GM12878 (cell line): ENCODE measurements around the gene SH2D3A. TPM values are rescaled to one million over a fixed set of nuclear protein-coding genes. Genes with fewer than 3 reads are reported as not detected.

ENCODE experiments used
- ASH2L ChIP-seq: fragments of 300-600, 200-600 bp; sonication (generic); IDR thresholded peaks from 2 replicates; pipeline ENCODE4 v1.6.1; 2017; ENCODE audit warnings: low read depth, mild to moderate bottlenecking, borderline replicate concordance
- ATF3 ChIP-seq: IDR thresholded peaks from 2 replicates; pipeline ENCODE4 v1.6.1; 2011; ENCODE audit warnings: low read depth, mild to moderate bottlenecking, low read length, moderate library complexity, borderline replicate concordance; ENCODE audit errors: extremely low read depth
- BHLHE40 ChIP-seq, 2 experiments: fragments of 450-650 bp in 1 of 2; IDR thresholded peaks; 2 replicates each; pipeline ENCODE4 v1.6.1; 2011 to 2017; ENCODE audit warnings: low read depth in 2 of 2, borderline replicate concordance in 1 of 2, improper control_type of control experiment in 1 of 2, low read length in 1 of 2, mild to moderate bottlenecking in 1 of 2
- BRCA1 ChIP-seq: IDR thresholded peaks from 2 replicates; pipeline ENCODE4 v1.6.1; 2011; ENCODE audit warnings: low read depth, low read length, improper control_type of control experiment
- CBFB ChIP-seq: IDR thresholded peaks from 2 replicates; pipeline ENCODE4 v1.6.1; 2016; ENCODE audit warnings: antibody characterized with exemption, low read depth
- E2F8 ChIP-seq: fragments of 450-650 bp; IDR thresholded peaks from 2 replicates; pipeline ENCODE4 v1.6.1; 2018; ENCODE audit warnings: mild to moderate bottlenecking, low read depth, moderate library complexity; ENCODE audit not compliant: partially characterized antibody
- EP300 ChIP-seq, 2 experiments: fragments of 150-350 bp in 1 of 2; IDR thresholded peaks; 2 replicates each; pipeline ENCODE4 v1.6.1; 2011 to 2012; ENCODE audit warnings: low read depth in 2 of 2, low read length in 2 of 2, borderline replicate concordance in 1 of 2, improper control_type of control experiment in 1 of 2, inconsistent platforms in 1 of 2; ENCODE audit not compliant: control insufficient read depth in 1 of 2
- IRF3 ChIP-seq: fragments of 450-650 bp; IDR thresholded peaks from 2 replicates; pipeline ENCODE4 v1.6.1; 2014; ENCODE audit warnings: mild to moderate bottlenecking
- MTA2 ChIP-seq: fragments of 450-650 bp; IDR thresholded peaks from 2 replicates; pipeline ENCODE4 v1.6.1; 2016; ENCODE audit warnings: low read depth, mild to moderate bottlenecking, moderate library complexity
- NFXL1 ChIP-seq: fragments of 450-650 bp; IDR thresholded peaks from 2 replicates; pipeline ENCODE4 v1.6.1; 2017; ENCODE audit warnings: antibody characterized with exemption, mild to moderate bottlenecking, borderline replicate concordance
- RB1 ChIP-seq: fragments of 450-650 bp; formaldehyde crosslinking; IDR thresholded peaks from 2 replicates; pipeline ENCODE4 v1.6.1; 2017; ENCODE audit warnings: mild to moderate bottlenecking, borderline replicate concordance
- RBBP5 ChIP-seq: fragments of 200-600 bp; sonication (generic); conservative IDR thresholded peaks from 2 replicates; pipeline ENCODE4 v1.6.1; 2016
- SMARCA5 ChIP-seq: fragments of 450-650 bp; IDR thresholded peaks from 2 replicates; pipeline ENCODE4 v1.6.1; 2017; ENCODE audit warnings: mild to moderate bottlenecking
- SPI1 ChIP-seq: IDR thresholded peaks from 2 replicates; pipeline ENCODE4 v1.6.1; 2011; ENCODE audit warnings: low read depth, mild to moderate bottlenecking, low read length, moderate library complexity, borderline replicate concordance; ENCODE audit not compliant: insufficient read depth
- STAT1 ChIP-seq: fragments of 450-650 bp; conservative IDR thresholded peaks from 2 replicates; pipeline ENCODE4 v1.6.1; 2014; ENCODE audit warnings: antibody characterized with exemption, mild to moderate bottlenecking
- TBL1XR1 ChIP-seq: IDR thresholded peaks from 2 replicates; pipeline ENCODE4 v1.6.1; 2012; ENCODE audit warnings: low read depth, low read length, improper control_type of control experiment
- TCF12 ChIP-seq: IDR thresholded peaks from 2 replicates; pipeline ENCODE4 v1.6.1; 2011; ENCODE audit warnings: low read depth, mild to moderate bottlenecking, low read length
- TCF3 ChIP-seq: IDR thresholded peaks from 2 replicates; pipeline ENCODE4 v1.6.1; 2012; ENCODE audit warnings: low read depth, mild to moderate bottlenecking, low read length, borderline replicate concordance; ENCODE audit not compliant: insufficient read depth
- polyA plus RNA-seq, 11 experiments: library from polyadenylated mRNA; depleted of rRNA in 4 of 11; unstranded in 6 of 11; stranded (reverse) in 5 of 11; fragments of >200 nt; fragmentation: Nextera tagmentation in 4 of 11; fragmentation: Illumina TruSeq in 1 of 11; extraction: Ambion mirVana in 4 of 11; extraction: Trizol in 1 of 11; gene quantifications; 1 replicate in 1 of 11; 2 replicates in 10 of 11; pipeline versions ENCODE4 v1.2.1 to v1.2.3, GENCODE V29; 2011 to 2016; ENCODE audit warnings: inconsistent platforms in 2 of 11, missing spikeins in 2 of 11, low read depth in 1 of 11
- total RNA-seq, 4 experiments: library from RNA; depleted of rRNA in 3 of 4; stranded (reverse); fragments of >200 nt in 3 of 4; fragmentation: Illumina TruSeq in 1 of 4; extraction: Trizol in 1 of 4; gene quantifications; 2 replicates each; pipeline versions ENCODE4 v1.2.1 to v1.2.3, GENCODE V29; 2013 to 2021
- TF ChIP-seq, protein P1 (sequence below): fragments of 450-650 bp; IDR thresholded peaks from 2 replicates; pipeline ENCODE4 v1.6.1; 2017; ENCODE audit warnings: low read depth, mild to moderate bottlenecking, moderate library complexity
- TF ChIP-seq, protein P2 (sequence below): fragments of 450-650 bp; IDR thresholded peaks from 2 replicates; pipeline ENCODE4 v1.6.1; 2017; ENCODE audit warnings: mild to moderate bottlenecking, moderate library complexity

Gene SH2D3A
- total and polyA plus RNA-seq, 10 of the 15 experiments (the other 5 are each of a cell fraction or from before 2014, with no cell fraction given) = 0.77 to 24.4 (median 9.5) TPM

DNA sequence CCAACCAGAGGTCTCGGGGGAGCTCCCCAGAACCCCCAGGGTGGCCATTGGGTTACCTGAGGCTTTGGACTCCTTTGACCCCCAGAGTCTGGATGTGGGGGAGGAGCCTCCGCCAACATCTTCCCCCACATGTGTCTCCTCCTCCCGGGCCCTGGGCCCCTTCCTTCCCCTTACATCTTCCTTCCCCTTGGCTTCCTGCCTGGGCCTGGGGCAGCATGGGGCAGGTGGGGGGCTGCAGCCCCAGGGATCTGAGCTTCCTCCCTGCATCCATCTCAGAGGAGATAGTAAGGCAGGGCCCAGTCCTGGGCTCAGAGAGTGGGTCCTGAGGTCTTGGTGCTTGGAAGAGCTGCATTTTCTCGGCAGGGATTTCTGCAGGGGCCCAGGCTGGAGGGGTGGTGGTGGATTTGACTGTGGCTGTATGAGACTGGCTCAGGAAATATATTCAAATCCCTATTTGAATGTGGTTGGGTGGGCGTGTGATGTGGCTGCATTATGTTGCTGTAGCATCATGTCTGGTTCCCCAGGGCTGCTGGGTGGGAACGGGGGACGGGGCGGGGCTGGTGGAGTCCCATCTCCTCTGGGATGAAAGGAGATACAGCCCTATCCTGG, 6.2 kb upstream of the SH2D3A start (continued):
- no peak for TF ChIP-seq STAT1
- no peak for TF ChIP-seq E2F8
- no peak for TF ChIP-seq RBBP5
- no peak for TF ChIP-seq MTA2
- TF ChIP-seq, protein P1, sequence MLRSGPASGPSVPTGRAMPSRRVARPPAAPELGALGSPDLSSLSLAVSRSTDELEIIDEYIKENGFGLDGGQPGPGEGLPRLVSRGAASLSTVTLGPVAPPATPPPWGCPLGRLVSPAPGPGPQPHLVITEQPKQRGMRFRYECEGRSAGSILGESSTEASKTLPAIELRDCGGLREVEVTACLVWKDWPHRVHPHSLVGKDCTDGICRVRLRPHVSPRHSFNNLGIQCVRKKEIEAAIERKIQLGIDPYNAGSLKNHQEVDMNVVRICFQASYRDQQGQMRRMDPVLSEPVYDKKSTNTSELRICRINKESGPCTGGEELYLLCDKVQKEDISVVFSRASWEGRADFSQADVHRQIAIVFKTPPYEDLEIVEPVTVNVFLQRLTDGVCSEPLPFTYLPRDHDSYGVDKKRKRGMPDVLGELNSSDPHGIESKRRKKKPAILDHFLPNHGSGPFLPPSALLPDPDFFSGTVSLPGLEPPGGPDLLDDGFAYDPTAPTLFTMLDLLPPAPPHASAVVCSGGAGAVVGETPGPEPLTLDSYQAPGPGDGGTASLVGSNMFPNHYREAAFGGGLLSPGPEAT = no peak
- TF ChIP-seq EP300 (IDR thresholded peaks at IDR 0.05; ENCODE audit: borderline replicate concordance in 1 of 2, control insufficient read depth in 1 of 2, low read depth in 2 of 2, low read length in 2 of 2) = no peak
- no peak for TF ChIP-seq SMARCA5
- TF ChIP-seq, protein P2, sequence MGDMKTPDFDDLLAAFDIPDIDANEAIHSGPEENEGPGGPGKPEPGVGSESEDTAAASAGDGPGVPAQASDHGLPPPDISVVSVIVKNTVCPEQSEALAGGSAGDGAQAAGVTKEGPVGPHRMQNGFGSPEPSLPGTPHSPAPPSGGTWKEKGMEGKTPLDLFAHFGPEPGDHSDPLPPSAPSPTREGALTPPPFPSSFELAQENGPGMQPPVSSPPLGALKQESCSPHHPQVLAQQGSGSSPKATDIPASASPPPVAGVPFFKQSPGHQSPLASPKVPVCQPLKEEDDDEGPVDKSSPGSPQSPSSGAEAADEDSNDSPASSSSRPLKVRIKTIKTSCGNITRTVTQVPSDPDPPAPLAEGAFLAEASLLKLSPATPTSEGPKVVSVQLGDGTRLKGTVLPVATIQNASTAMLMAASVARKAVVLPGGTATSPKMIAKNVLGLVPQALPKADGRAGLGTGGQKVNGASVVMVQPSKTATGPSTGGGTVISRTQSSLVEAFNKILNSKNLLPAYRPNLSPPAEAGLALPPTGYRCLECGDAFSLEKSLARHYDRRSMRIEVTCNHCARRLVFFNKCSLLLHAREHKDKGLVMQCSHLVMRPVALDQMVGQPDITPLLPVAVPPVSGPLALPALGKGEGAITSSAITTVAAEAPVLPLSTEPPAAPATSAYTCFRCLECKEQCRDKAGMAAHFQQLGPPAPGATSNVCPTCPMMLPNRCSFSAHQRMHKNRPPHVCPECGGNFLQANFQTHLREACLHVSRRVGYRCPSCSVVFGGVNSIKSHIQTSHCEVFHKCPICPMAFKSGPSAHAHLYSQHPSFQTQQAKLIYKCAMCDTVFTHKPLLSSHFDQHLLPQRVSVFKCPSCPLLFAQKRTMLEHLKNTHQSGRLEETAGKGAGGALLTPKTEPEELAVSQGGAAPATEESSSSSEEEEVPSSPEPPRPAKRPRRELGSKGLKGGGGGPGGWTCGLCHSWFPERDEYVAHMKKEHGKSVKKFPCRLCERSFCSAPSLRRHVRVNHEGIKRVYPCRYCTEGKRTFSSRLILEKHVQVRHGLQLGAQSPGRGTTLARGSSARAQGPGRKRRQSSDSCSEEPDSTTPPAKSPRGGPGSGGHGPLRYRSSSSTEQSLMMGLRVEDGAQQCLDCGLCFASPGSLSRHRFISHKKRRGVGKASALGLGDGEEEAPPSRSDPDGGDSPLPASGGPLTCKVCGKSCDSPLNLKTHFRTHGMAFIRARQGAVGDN = no peak
- TF ChIP-seq BRCA1 = no peak
- TF ChIP-seq RB1 = peak; percentile 53; the same call in 1 of the 2 replicates
- TF ChIP-seq TCF12 = no peak
- no peak for TF ChIP-seq TCF3
- no peak for TF ChIP-seq TBL1XR1
- TF ChIP-seq BHLHE40 (IDR thresholded peaks at IDR 0.05; ENCODE audit: borderline replicate concordance in 1 of 2, low read depth in 2 of 2, low read length in 1 of 2) = 0 out of 4 replicates have a peak, but pooled peaks of 1 of the 2 experiments have one; percentile 22
- TF ChIP-seq SPI1 = 0 out of 2 replicates have a peak, but pooled peaks have one; percentile 15
- TF ChIP-seq ASH2L = no peak
- no peak for TF ChIP-seq CBFB
- TF ChIP-seq NFXL1 = no peak
- TF ChIP-seq IRF3 = no peak
- TF ChIP-seq ATF3 = no peak
